WTC11 (cell line): ENCODE results near the gene ADIPOR1.

Experiments used
- ELF4 ChIP-seq: sonication (generic); formaldehyde crosslinking; IDR thresholded peaks from 2 replicates; pipeline ENCODE4 v1.8.1; 2022; ENCODE audit warnings: low read depth, mild to moderate bottlenecking, moderate library complexity, missing genetic modification reagents
- JAZF1 ChIP-seq: fragments of 250-450 bp; sonication (Bioruptor Pico); IDR thresholded peaks from 2 replicates; pipeline ENCODE4 v1.9.0; 2021; ENCODE audit warnings: moderate library complexity, mild to moderate bottlenecking, inconsistent platforms
- NR2C2 ChIP-seq: sonication (generic); formaldehyde crosslinking; IDR thresholded peaks from 2 replicates; pipeline ENCODE4 v1.8.0; 2022; ENCODE audit warnings: mild to moderate bottlenecking, missing genetic modification reagents
- SMAD4 ChIP-seq: sonication (generic); formaldehyde crosslinking; IDR thresholded peaks from 2 replicates; pipeline ENCODE4 v1.8.0; 2022; ENCODE audit warnings: mild to moderate bottlenecking, missing genetic modification reagents
- TEAD4 ChIP-seq: sonication (generic); formaldehyde crosslinking; IDR thresholded peaks from 2 replicates; pipeline ENCODE4 v1.8.0; 2022; ENCODE audit warnings: mild to moderate bottlenecking, missing genetic modification reagents
- ZNF232 ChIP-seq: sonication (generic); formaldehyde crosslinking; IDR thresholded peaks from 2 replicates; pipeline ENCODE4 v1.8.0; 2022; ENCODE audit warnings: mild to moderate bottlenecking, missing genetic modification reagents
- ZNF317 ChIP-seq: sonication (generic); formaldehyde crosslinking; IDR thresholded peaks from 2 replicates; pipeline ENCODE4 v1.8.1; 2023; ENCODE audit warnings: low read depth, mild to moderate bottlenecking, moderate library complexity, missing genetic modification reagents, borderline replicate concordance
- TF ChIP-seq, protein P1 (sequence below): fragments of 200-600 bp; IDR thresholded peaks from 2 replicates; pipeline ENCODE4 v1.8.0; 2022; ENCODE audit warnings: antibody characterized with exemption
- TF ChIP-seq, protein P2 (sequence below): sonication (generic); formaldehyde crosslinking; IDR thresholded peaks from 2 replicates; pipeline ENCODE4 v1.8.1; 2023; ENCODE audit warnings: mild to moderate bottlenecking, missing genetic modification reagents, moderate library complexity

DNA sequence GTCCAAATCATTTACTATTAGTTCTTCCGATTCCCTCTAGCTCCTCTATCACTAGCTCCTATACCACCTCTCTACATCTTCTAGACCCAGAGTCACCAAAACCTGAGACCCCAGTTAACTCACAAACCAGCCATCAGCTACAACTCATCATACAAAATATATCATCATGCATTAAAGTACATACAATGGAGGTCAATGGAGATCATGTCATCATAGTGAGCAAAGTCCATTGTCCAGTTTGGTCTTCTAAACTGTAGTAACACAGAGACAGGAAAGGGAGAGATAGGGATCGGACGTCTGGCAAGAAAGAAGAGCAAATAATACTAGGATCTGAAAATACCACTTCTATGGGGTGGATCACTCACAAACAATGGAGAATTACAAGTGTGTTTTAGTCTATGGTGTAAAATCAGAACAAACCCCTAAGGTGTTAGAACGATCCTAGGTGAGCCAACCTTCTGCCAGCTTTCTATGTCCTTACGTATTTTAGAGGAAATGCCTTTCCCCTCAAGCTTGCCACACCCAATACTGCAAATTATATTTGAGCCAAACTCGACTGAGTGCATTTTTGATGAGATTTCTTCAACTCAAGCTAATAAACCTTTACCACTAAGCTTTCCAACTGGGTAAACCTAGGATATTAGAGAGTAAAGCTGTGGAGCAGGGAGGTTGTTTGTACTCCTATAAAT, 3.9 kb downstream of the ADIPOR1 start:
- TF ChIP-seq JAZF1 (CRISPR knock-in tag) (no peak), TEAD4 (CRISPR knock-in tag) (no peak), ZNF232 (CRISPR knock-in tag) (no peak), SMAD4 (CRISPR knock-in tag) (no peak), NR2C2 (CRISPR knock-in tag) (no peak), ZNF317 (CRISPR knock-in tag) (no peak), ELF4 (CRISPR knock-in tag) (no peak)
- TF ChIP-seq, protein P1, sequence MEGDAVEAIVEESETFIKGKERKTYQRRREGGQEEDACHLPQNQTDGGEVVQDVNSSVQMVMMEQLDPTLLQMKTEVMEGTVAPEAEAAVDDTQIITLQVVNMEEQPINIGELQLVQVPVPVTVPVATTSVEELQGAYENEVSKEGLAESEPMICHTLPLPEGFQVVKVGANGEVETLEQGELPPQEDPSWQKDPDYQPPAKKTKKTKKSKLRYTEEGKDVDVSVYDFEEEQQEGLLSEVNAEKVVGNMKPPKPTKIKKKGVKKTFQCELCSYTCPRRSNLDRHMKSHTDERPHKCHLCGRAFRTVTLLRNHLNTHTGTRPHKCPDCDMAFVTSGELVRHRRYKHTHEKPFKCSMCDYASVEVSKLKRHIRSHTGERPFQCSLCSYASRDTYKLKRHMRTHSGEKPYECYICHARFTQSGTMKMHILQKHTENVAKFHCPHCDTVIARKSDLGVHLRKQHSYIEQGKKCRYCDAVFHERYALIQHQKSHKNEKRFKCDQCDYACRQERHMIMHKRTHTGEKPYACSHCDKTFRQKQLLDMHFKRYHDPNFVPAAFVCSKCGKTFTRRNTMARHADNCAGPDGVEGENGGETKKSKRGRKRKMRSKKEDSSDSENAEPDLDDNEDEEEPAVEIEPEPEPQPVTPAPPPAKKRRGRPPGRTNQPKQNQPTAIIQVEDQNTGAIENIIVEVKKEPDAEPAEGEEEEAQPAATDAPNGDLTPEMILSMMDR = no peak
- TF ChIP-seq, protein P2, sequence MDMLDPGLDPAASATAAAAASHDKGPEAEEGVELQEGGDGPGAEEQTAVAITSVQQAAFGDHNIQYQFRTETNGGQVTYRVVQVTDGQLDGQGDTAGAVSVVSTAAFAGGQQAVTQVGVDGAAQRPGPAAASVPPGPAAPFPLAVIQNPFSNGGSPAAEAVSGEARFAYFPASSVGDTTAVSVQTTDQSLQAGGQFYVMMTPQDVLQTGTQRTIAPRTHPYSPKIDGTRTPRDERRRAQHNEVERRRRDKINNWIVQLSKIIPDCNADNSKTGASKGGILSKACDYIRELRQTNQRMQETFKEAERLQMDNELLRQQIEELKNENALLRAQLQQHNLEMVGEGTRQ (CRISPR knock-in tag) = no peak
